CD14-positive monocyte (primary cell): ENCODE measurements around the gene KIF21B. TPM values are rescaled to one million over a fixed set of nuclear protein-coding genes. Genes with fewer than 3 reads are reported as not detected.

Source experiments
- DNase-seq, 3 donors: peaks; one replicate each; pipeline ENCODE4 v3.0.0-alpha.2; 2011 to 2022
- H2AFZ ChIP-seq: 2 replicates; pipeline ENCODE4 v1.6.0; 2012; ENCODE audit warnings: mild to moderate bottlenecking, low read depth, low read length, inconsistent platforms; ENCODE audit not compliant: insufficient read depth, poor library complexity, severe bottlenecking
- H3K27ac ChIP-seq, 2 donors: 1 replicate in 1 of 2; 2 replicates in 1 of 2; pipeline ENCODE4 v1.5.1; 2012 to 2013; ENCODE audit warnings: low read length in 2 of 2, control low read depth in 1 of 2, inconsistent platforms in 1 of 2, low read depth in 1 of 2, mild to moderate bottlenecking in 1 of 2
- H3K27me3 ChIP-seq, 2 donors: one replicate each; pipeline versions ENCODE4 v1.6.0 to v1.6.1; 2011 to 2013; ENCODE audit warnings: low read length in 2 of 2; ENCODE audit not compliant: control insufficient read depth in 2 of 2, insufficient read depth in 2 of 2
- H3K36me3 ChIP-seq, 2 donors: replicated peaks in 1 of 2; 1 replicate in 1 of 2; 2 replicates in 1 of 2; pipeline versions ENCODE4 v1.5.1 to v1.6.1; 2012 to 2013; ENCODE audit warnings: low read length in 2 of 2, control low read depth in 1 of 2, inconsistent platforms in 1 of 2, mild to moderate bottlenecking in 1 of 2; ENCODE audit not compliant: insufficient read depth in 2 of 2, control insufficient read depth in 1 of 2
- H3K4me1 ChIP-seq, 2 donors: 1 replicate in 1 of 2; 2 replicates in 1 of 2; pipeline versions ENCODE4 v1.5.1 to v1.6.1; 2012 to 2013; ENCODE audit warnings: low read length in 2 of 2, control low read depth in 1 of 2, inconsistent platforms in 1 of 2, mild to moderate bottlenecking in 1 of 2, moderate library complexity in 1 of 2; ENCODE audit not compliant: insufficient read depth in 2 of 2, control insufficient read depth in 1 of 2
- H3K4me2 ChIP-seq: replicated peaks from 2 replicates; pipeline ENCODE3; 2012; ENCODE audit warnings: low read length, moderate library complexity, mild to moderate bottlenecking; ENCODE audit not compliant: poor library complexity, severe bottlenecking; ENCODE audit errors: extremely low read depth
- H3K4me3 ChIP-seq, 3 experiments: fragments of 200-600 bp in 1 of 3; sonication (generic) in 1 of 3; replicated peaks in 1 of 3; 1 replicate in 2 of 3; 2 replicates in 1 of 3; pipeline ENCODE4 v1.5.1; 2011 to 2013; ENCODE audit warnings: low read length in 3 of 3, mild to moderate bottlenecking in 3 of 3, control low read depth in 2 of 3, low read depth in 2 of 3, inconsistent platforms in 1 of 3, moderate library complexity in 1 of 3
- H3K79me2 ChIP-seq: 2 replicates; pipeline ENCODE4 v1.6.0; 2012; ENCODE audit warnings: mild to moderate bottlenecking, control low read depth, inconsistent platforms, low read length, moderate library complexity; ENCODE audit not compliant: insufficient read depth
- H3K9ac ChIP-seq: 2 replicates; pipeline ENCODE4 v1.6.0; 2017; ENCODE audit warnings: low read length, mild to moderate bottlenecking; ENCODE audit not compliant: insufficient read depth, poor library complexity, severe bottlenecking
- H3K9me3 ChIP-seq, 2 donors: replicated peaks in 1 of 2; 1 replicate in 1 of 2; 2 replicates in 1 of 2; pipeline versions ENCODE4 v1.5.1 to v1.6.1; 2012 to 2013; ENCODE audit warnings: low read length in 2 of 2, control low read depth in 1 of 2; ENCODE audit not compliant: control insufficient read depth in 1 of 2, insufficient read depth in 1 of 2
- H4K20me1 ChIP-seq: 2 replicates; pipeline ENCODE4 v1.6.0; 2012; ENCODE audit warnings: mild to moderate bottlenecking, low read length, control low read depth, moderate library complexity; ENCODE audit not compliant: insufficient read depth
- H3K27ac Mint-ChIP-seq, 7 donors: one replicate each; pipeline ENCODE4 v1.8.0; 2020; ENCODE audit warnings: mild to moderate bottlenecking in 7 of 7, mixed read lengths in 7 of 7, moderate library complexity in 6 of 7, inconsistent platforms in 2 of 7
- H3K27me3 Mint-ChIP-seq, 3 donors: one replicate each; pipeline ENCODE4 v1.8.0; 2021 to 2022; ENCODE audit warnings: low read depth in 3 of 3, mild to moderate bottlenecking in 3 of 3, mixed read lengths in 3 of 3, moderate library complexity in 3 of 3, inconsistent platforms in 1 of 3
- H3K36me3 Mint-ChIP-seq, 2 donors: one replicate each; pipeline ENCODE4 v1.8.0; 2020; ENCODE audit warnings: mixed read lengths in 2 of 2, inconsistent platforms in 1 of 2, mild to moderate bottlenecking in 1 of 2
- H3K4me1 Mint-ChIP-seq: one replicate; pipeline ENCODE4 v1.8.0; 2020; ENCODE audit warnings: mild to moderate bottlenecking, mixed read lengths
- H3K4me3 Mint-ChIP-seq, 2 donors: one replicate each; pipeline ENCODE4 v1.8.0; 2020; ENCODE audit warnings: mild to moderate bottlenecking in 2 of 2, mixed read lengths in 2 of 2, moderate library complexity in 1 of 2
- H3K9me3 Mint-ChIP-seq, 7 donors: one replicate each; pipeline ENCODE4 v1.8.0; 2020 to 2022; ENCODE audit warnings: mixed read lengths in 7 of 7, mild to moderate bottlenecking in 6 of 7, moderate library complexity in 6 of 7, inconsistent platforms in 2 of 7
- CTCF ChIP-seq: fragments of 200-600 bp; IDR thresholded peaks from one replicate; pipeline ENCODE4 v1.8.0; 2022; ENCODE audit warnings: antibody characterized with exemption, mild to moderate bottlenecking
- WGBS: methylation state at CpG from one replicate; pipeline ENCODE4 v1.1.5; 2013; ENCODE audit warnings: missing lambda C conversion rate; ENCODE audit not compliant: insufficient coverage; 5-methylcytosine and 5-hydroxymethylcytosine counted together
- intact Hi-C, 2 donors: fragments of 100-400 bp; cut with micrococcal nuclease; formaldehyde crosslinking; loops; one replicate each; pipeline versions ENCODE4 v1.15.0 to v1.15.1; 2023
- polyA plus RNA-seq, 3 donors: library from polyadenylated mRNA; depleted of rRNA in 1 of 3; unstranded in 2 of 3; stranded (reverse) in 1 of 3; fragments of 300-500 nt in 2 of 3; fragments of >200 nt in 1 of 3; fragmentation: Illumina TruSeq in 2 of 3; gene quantifications; 1 replicate in 2 of 3; 2 replicates in 1 of 3; pipeline ENCODE4 v1.2.3, GENCODE V29; 2012 to 2021

KIF21B gene
- polyA plus RNA-seq, 3 donors, result 0.18 to 9.8 (median 0.30) TPM

GRCh38 chr1:201038186-201038876 lies 14.8 kb upstream of the KIF21B start:
- Mint-ChIP-seq H3K4me3 (no peak overlapping the region), H3K27me3 (peaks cover 0 to 3% (median 0%) of the 10 kb centered on the region in 3 donors), H3K4me1 (peaks cover 5% of the 10 kb centered on the region), H3K27ac (no peak overlapping the region), H3K9me3 (no peaks in the 10 kb centered on the region), H3K36me3 (no peaks in the 10 kb centered on the region)
- intact Hi-C loops, result no loop called here
- Histone ChIP-seq H2AFZ (no peak overlapping the region), H3K4me1 (peaks cover 0 to 5% of the 10 kb centered on the region in 2 donors), H3K27me3 (no peaks in the 10 kb centered on the region), H3K36me3 (no peaks in the 10 kb centered on the region), H4K20me1 (no peaks in the 10 kb centered on the region), H3K4me3 (no peak overlapping the region), H3K79me2 (no peaks in the 10 kb centered on the region), H3K4me2 (no peak overlapping the region), H3K27ac (no peak overlapping the region), H3K9ac (no peak overlapping the region), H3K9me3 (no peaks in the 10 kb centered on the region)
- 93% methylated on average over 8 of the region's 10 CpGs for WGBS
- no peak for DNase-seq
- TF ChIP-seq CTCF, result no peak

GRCh38 chr1:201036188-201036842 lies 12.8 kb upstream of the KIF21B start:
- H3K27ac Mint-ChIP-seq, result no peak overlapping the region
- no peak for DNase-seq
- H2AFZ ChIP-seq, result no peak overlapping the region
- H3K36me3 Mint-ChIP-seq, result no peaks in the 10 kb centered on the region
- no peaks in the 10 kb centered on the region for H3K9me3 ChIP-seq
- no peak overlapping the region for H3K4me3 Mint-ChIP-seq
- no peak for TF ChIP-seq CTCF
- H3K4me1 Mint-ChIP-seq, result no peaks in the 10 kb centered on the region
- peaks cover 0 to 5% (median 5%) of the 10 kb centered on the region in 3 donors for H3K27me3 Mint-ChIP-seq
- no peak overlapping the region for H3K4me2 ChIP-seq
- H3K27ac ChIP-seq, result no peak overlapping the region
- no peak overlapping the region for H3K4me3 ChIP-seq
- 79% methylated on average over 7 of the region's 12 CpGs for WGBS
- H3K9me3 Mint-ChIP-seq, result no peaks in the 10 kb centered on the region
- no peaks in the 10 kb centered on the region for H3K79me2 ChIP-seq
- no peaks in the 10 kb centered on the region for H4K20me1 ChIP-seq
- no peak overlapping the region for H3K9ac ChIP-seq
- no peaks in the 10 kb centered on the region for H3K27me3 ChIP-seq
- H3K36me3 ChIP-seq, result no peaks in the 10 kb centered on the region
- H3K4me1 ChIP-seq, result no peaks in the 10 kb centered on the region
- intact Hi-C loops, result no loop called here
